Astrocyte of the hippocampus (primary cell): ENCODE results near the gene SMC6.

Experiments
- DNase-seq: peaks from one replicate; pipeline ENCODE4 v3.0.0; 2011; ENCODE audit warnings: low read depth, low spot score

SMC6 gene

DNA sequence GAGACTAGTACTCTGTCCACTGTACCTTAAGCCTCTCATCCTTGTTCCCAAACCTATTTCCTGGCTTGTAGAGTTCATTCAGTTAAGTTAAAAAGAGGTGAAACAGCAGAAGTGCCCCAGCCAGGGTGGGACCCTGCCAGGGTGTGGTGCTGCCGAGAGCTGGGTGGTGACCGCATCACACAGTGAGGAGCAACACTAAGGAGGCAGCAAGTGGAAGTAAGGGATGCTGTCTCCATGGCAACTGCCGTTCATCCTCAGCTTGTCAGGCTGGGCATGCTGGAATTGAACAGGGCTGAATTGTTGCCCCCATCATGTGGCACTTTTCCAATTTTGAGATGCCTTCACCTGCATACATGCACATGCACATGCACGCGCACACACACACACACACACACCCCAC lies 136.1 kb downstream of the SMC6 start:
- no peak for DNase-seq

DNA sequence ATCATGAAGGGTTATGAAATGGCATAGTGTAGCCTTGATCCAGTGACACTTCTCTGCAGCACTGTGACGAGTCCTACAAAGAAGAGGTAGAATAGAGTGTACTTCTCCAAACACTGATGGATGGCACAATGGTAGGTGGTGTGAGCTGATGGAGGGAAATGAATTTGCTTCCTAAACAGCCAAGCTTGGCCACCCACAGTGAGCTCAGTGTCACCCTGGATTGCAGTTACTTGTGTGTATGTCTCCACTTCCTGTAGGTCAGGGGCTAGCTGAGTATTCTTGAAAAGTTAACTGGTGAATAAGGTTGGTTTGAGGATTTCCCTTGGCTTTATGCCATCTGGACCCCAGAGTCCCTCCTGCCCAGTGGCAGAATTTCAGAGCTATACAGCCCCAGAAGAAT lies 137.2 kb downstream of the SMC6 start:
- no peak for DNase-seq

DNA sequence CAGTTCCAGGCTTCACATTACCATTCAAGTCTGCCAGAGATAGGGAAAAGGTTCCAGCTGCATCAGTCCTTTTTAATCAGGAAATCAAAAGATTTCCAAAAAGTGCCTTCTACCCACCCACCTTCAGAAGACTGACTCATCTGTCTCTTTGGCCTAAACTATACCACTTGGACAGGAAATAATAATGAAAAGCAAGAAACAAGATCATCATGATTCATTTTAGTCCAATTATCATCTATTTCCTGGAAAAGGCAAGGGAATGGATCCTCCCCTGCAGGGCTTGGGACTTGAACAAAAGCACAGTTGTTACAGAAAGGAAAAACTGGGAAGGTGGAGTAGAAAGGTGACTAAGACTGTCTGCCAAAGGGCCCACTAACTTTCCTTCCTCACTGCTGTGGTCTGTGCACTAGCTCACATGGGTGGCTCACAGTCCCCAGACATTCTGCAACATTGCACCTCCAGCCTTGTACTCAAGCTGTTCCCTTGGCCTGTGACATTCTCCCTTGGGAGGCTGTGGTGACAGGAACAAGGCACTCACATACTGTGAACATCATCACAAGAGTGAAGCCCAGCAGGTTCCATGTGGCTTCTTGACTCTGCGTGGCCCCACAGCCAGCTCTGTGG lies 137.8 kb downstream of the SMC6 start:
- no peak for DNase-seq

DNA sequence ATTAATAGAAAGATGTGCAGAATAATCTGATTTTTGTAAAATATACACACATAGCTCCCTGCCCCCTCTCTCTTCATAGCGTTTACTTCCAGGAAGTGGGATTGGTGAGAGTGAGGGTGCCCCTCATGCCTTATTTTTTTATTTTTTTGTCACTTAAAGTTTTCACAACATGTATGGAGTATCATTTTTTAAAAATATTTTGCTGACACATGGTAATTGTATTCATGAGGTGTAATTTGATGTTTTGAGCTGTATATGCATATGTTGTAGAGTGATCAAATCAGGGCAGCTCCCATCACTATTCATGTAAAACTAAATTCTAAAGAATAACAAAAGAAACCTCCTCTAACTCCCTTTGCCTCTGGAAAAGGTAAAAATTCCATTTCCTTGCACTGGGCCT lies 138.5 kb downstream of the SMC6 start:
- no peak for DNase-seq

DNA sequence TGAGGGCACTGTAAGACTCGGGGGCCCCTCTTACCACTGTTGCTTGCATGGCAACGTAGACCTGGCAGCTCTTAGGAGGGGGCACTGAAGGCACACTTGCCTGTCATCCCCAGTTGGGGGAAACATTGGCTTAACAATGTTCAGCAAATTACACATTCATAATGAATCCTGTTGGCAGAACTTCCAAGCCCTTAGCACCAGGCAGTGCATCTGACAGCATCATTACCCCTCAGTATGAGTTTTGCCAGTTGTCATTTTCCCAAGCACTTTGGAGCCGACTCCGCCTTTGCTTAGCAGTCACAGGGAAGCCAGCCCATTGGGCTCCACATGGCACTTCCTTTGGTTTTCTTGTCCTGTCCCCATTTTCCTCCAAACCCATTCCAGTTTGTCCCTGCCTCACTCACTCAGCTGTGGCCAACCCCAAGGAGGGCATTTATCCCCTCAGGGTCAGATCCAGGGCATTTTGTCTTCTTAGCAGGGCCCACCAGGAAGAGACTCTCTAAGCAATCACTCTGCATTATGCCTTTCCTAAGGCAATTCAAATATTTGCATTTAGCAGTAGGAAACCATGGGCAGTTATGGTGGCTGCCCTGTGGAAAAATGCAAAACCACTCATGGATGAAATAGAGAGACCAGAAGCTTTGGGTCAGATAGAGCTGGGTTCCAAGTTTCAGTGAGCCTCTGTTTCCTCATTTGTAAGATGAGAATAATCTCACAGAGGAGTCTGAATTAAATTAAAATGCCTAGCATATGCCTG lies 139.3 kb downstream of the SMC6 start:
- no peak for DNase-seq
